Activated CD4-positive, CD25-positive, alpha-beta regulatory T cell treated with anti-CD3 and anti-CD28 coated beads, Interleukin-2, amount 50 U/mL, for 72 hours (primary cell): Measurements from ENCODE around the gene ZNF624.

Experiments
- DNase-seq: peaks from one replicate; pipeline ENCODE4 v3.0.0; 2021

The ZNF624 gene

DNA sequence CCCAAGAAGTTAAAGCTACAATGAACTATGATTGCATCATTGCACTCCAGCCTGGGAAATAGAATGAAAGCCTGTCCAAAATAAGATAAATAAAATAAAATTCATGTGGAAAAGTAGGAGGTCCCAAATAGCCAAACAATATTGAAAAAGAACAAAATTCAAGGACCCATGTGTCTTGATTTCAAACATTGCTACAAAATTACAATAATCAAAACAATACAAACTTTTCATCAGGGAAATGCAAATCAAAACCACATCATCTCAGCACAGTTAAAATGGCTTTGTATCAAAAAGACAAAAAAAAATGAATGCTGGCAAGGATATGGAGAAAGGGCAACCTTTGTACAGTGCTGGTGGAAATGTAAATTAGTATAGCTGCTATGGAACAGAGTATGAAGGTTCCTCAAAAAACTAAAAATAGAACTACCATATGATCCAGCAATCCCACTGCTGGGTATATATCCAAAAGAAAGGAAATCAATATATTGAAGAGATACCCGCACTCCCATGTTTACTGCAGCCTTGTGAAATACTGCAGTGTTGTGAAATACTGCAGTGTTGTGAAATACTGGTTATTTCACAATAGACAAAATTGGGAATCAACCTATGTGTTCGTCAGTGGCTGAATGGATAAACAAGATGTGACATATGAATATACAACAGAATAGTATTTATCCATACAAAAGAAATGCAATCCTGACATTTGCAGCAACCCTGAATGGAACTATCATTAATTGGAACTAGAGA is 60.1 kb downstream of the ZNF624 start:
- DNase-seq = no peak

DNA sequence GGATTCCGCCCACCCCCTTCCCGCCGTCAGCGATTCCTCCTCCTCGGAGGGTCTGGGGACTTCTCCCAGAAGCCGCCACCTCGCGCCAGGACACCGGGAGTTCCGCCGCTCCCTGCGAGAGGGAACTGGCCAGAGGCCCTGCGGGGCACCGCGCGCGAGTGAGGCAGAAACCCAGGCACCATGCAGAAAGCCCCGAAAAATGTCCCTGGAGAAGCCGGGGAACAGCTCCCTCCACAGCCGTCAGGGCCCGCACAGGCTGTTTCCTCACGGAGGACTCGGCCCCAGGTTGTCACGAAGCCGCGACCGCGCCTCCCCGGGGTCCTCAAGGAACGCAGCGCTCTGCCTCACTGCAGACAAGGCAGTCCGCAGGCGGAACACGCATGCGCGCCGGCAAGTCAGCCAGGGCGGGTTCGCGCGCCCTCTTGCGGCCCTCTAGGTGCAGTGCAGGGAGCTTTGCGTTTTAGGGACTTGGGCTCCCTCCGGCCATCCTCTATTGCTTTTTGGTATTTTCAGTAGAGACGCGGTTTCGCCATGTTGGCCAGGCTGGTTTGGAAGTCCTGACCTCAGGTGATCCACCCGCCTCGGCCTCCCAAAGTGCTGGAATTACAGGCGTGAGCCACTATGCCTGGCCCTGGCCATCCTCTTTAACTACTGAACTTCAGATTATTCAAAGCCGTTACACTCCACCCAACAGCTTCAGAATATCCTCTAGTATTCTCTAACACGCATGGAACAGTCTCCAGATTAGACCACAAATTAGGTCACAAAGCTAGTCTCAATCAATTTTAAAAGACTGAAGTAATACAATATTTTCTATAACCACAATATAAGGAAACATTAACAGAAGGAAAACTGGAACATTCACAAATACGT is 64.3 kb downstream of the ZNF624 start:
- DNase-seq = peak; percentile 94

DNA sequence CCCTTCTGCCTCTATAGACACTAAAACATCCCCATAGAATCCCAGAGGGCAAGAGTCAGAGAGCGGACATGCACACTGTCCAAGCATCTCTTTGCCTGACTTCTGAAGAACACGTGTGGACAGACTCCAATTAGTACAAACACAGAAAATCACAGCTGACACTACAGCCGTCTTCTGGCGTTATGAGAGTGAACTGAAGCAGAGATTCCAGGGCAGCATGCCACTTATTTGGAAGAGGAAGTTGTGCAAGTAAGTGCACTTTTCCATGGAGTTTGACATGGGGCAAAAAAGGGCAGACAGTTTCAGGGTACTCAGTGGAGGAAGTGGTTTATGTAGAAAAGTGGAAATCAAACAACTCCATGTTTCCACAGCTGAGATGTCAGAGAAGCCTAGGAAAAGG is 67.9 kb downstream of the ZNF624 start:
- DNase-seq = no peak

DNA sequence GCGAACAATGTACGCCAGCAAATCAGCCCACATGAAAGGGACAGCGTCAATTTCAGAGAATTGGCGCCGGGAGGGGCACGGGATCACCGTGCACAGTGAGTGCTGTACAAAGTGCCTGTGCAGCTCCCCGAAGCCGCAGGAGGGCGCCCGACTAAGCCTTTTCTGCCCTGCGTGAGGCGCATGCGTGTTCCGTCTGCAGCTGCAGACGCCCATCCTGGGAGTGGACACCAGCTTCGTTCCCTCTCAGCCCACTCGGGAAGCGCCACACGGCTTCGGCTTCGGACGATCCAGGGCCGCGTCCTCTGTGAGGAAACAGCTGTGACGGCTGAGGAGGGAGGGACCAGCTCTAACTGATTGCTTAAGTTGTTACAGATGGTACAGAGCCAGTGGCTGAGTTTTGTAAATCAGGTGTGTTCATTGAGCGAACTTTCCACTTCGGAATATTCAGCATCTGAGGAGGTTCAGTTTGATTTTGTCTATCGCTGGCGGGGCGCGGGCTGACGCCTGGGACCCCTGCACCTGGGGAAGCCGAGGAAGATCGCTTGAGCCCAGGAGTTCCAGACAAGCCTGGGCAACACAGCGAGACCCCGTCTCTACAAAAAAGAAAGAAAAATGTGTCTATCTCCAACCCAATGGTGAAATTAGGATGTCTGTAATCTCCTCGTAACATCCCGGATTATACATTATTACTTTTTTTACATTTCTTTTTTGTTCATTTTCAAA is 69.2 kb downstream of the ZNF624 start:
- DNase-seq = peak; percentile 95

DNA sequence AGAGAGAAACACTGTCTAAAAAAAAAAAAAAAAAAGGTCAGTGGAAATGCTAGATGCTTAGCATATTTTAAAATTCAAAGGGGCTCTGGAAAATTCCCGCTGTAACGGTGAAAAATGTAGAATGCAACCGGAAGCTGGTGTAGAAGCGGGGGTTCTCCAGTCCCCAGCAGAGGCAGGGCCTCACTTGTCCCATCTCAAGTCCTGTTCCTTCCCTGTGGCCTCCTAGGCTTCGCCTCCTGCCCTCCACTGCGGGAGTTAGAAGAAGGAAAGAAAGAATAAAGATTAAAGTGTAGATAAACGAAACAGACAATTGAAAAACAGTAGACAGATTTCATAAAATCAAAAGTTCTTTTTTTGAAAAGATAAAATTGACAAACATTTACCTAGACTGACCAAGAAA is 69.9 kb downstream of the ZNF624 start:
- DNase-seq = no peak

DNA sequence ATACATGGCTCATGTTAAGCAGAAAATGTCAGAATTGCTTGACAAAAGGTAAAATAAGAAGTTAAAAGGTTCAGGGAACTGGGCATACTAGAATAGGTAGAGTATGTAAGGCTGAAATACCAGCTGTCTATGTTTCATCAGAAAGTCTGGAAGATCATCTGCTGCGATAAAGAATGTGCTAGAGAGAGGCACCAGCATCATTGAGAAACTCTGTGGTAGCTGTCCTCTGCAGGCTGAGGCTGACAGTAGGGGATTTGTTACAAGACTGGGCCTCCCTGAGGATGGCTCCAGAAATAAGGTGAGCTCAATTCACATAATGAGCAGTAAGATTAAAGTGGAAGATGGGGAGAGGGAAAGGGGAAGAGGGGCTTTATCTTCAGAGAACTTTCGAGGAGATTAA is 80.2 kb downstream of the ZNF624 start:
- DNase-seq = no peak
